H1 (cell line): ENCODE data around the gene FAM204A. TPM values are rescaled to one million over a fixed set of nuclear protein-coding genes. Genes with fewer than 3 reads are reported as not detected.

Source experiments
- YY1 ChIP-seq: IDR thresholded peaks from 2 replicates; pipeline ENCODE4 v1.6.1; 2011; ENCODE audit warnings: low read depth, mild to moderate bottlenecking, low read length
- polyA plus RNA-seq, 7 experiments: library from polyadenylated mRNA; depleted of rRNA in 3 of 7; stranded (reverse) in 5 of 7; unstranded in 2 of 7; fragments of >200 nt in 5 of 7; fragments of 200-250 nt in 2 of 7; gene quantifications; 1 replicate in 5 of 7; 2 replicates in 1 of 7; 4 replicates in 1 of 7; pipeline versions ENCODE4 v1.2.1 to v1.2.3, GENCODE V29; 2011 to 2013; ENCODE audit warnings: missing spikeins in 2 of 7, mixed read lengths in 2 of 7
- total RNA-seq: library from RNA; stranded (reverse); fragmentation: NEBNext Ultra II Directional; extraction: Animal tissue kit (Norgen Biotek cat#: 25700); gene quantifications from 2 replicates; pipeline ENCODE4 v1.2.1, GENCODE V29; 2021

Gene FAM204A
- total and polyA plus RNA-seq, 2 of the 8 experiments (the other 6 are each of a cell fraction or from before 2014, with no cell fraction given), result 4.9 to 37.4 TPM

- TF ChIP-seq YY1, result no peak
These were observed 77.2 kb downstream of the FAM204A start (continued) for GRCh38 chr10:118264838-118265470.
